Measurements from ENCODE around the gene CACNA2D2. TPM values are rescaled to one million over a fixed set of nuclear protein-coding genes. Genes with fewer than 3 reads are reported as not detected.
A peak's percentile ranks its signal among the peaks of the same experiment; 100 is the strongest.

Gene CACNA2D2
- total and polyA plus RNA-seq, 8 donors, result 15.4 to 86.6 (median 30.2) TPM

- Histone ChIP-seq H3K4me1 (peaks cover 39 to 84% of the 10 kb centered on the region in 2 donors), H3K27ac (peak overlapping the region; percentile 90 to 93), H3K36me3 (peaks cover 0 to 36% of the 10 kb centered on the region in 2 donors), H3K27me3 (no peaks in the 10 kb centered on the region), H3K4me3 (peak overlapping the region in 1 of 2 donors; percentile 91), H3K9me3 (no peaks in the 10 kb centered on the region)
- intact Hi-C loops (cut with DNase I), result no loop called here
- ATAC-seq (no peak), DNase-seq (peak in 1 of 4 donors; percentile 58)
- no peak for TF ChIP-seq CTCF (IDR thresholded peaks at IDR 0.05)
Observed at GRCh38 chr3:50323092-50323600, 180.3 kb downstream of the CACNA2D2 start.

GRCh38 chr3:50322386-50323091 lies 180.9 kb downstream of the CACNA2D2 start, which contains the start of gene HYAL2:
Gene HYAL2 (minus strand): TSS chr3:50322745. CDS start chr3:50320489, 2,256 bp downstream.
- intact Hi-C loops (cut with DNase I), result no loop called here
- H3K27ac ChIP-seq, result peak within 1 kb of the TSS; percentile 90 to 93
- peak within 1 kb of the TSS; percentile 76 to 91 for H3K4me3 ChIP-seq
- ATAC-seq, result peak; percentile 2
- H3K36me3 ChIP-seq, result peaks cover 0 to 42% of the 10 kb centered on the region in 2 donors
- H3K9me3 ChIP-seq, result no peaks in the 10 kb centered on the region
- peaks cover 44 to 89% of the 10 kb centered on the region in 2 donors for H3K4me1 ChIP-seq
- TF ChIP-seq CTCF (IDR thresholded peaks at IDR 0.05), result no peak
- no peaks in the 10 kb centered on the region for H3K27me3 ChIP-seq
- DNase-seq, result peak in 2 of 4 donors; percentile 56 to 67

GRCh38 chr3:50322115-50322385 lies 181.4 kb downstream of the CACNA2D2 start:
- ATAC-seq (no peak), DNase-seq (no peak)
- Histone ChIP-seq H3K27ac (peak overlapping the region; percentile 90 to 93), H3K4me3 (peak overlapping the region; percentile 76 to 91), H3K27me3 (no peaks in the 10 kb centered on the region), H3K9me3 (no peaks in the 10 kb centered on the region), H3K4me1 (peaks cover 44 to 89% of the 10 kb centered on the region in 2 donors), H3K36me3 (peaks cover 0 to 47% of the 10 kb centered on the region in 2 donors)
- TF ChIP-seq CTCF (IDR thresholded peaks at IDR 0.05), result no peak
- intact Hi-C loops (cut with DNase I), result no loop called here

- Histone ChIP-seq H3K4me3 (peak overlapping the region; percentile 76 to 91), H3K36me3 (peaks cover 0 to 52% of the 10 kb centered on the region in 2 donors), H3K4me1 (peaks cover 45 to 89% of the 10 kb centered on the region in 2 donors), H3K27me3 (no peaks in the 10 kb centered on the region), H3K27ac (peak overlapping the region; percentile 90 to 93), H3K9me3 (no peaks in the 10 kb centered on the region)
- DNase-seq, result peak; percentile 89 to 96 (median 92)
- intact Hi-C loops (cut with DNase I), result no loop called here
- TF ChIP-seq CTCF (IDR thresholded peaks at IDR 0.05), result peak in 1 of 2 donors; percentile 63
- peak; percentile 73 for ATAC-seq
Observed at GRCh38 chr3:50321336-50322114, 181.9 kb downstream of the CACNA2D2 start.

GRCh38 chr3:50320853-50321335 lies 182.5 kb downstream of the CACNA2D2 start:
- H3K27ac ChIP-seq, result peak overlapping the region; percentile 90 to 93
- intact Hi-C loops (cut with DNase I), result no loop called here
- H3K4me3 ChIP-seq, result peak overlapping the region; percentile 76 to 91
- no peak for TF ChIP-seq CTCF (IDR thresholded peaks at IDR 0.05)
- H3K27me3 ChIP-seq, result no peaks in the 10 kb centered on the region
- H3K9me3 ChIP-seq, result no peaks in the 10 kb centered on the region
- H3K36me3 ChIP-seq, result peaks cover 0 to 50% of the 10 kb centered on the region in 2 donors
- DNase-seq (peak in 3 of 4 donors; percentile 84 to 94 (median 89)), ATAC-seq (peak; percentile 60)
- peaks cover 45 to 90% of the 10 kb centered on the region in 2 donors for H3K4me1 ChIP-seq
